Spinal cord (tissue), 10 donors: Measurements from ENCODE around the gene TIMP2. TPM values are rescaled to one million over a fixed set of nuclear protein-coding genes. Genes with fewer than 3 reads are reported as not detected.

Experiments
- DNase-seq, 6 donors: peaks; one replicate each; pipeline versions ENCODE4 v3.0.0 to v3.0.0-alpha.2; 2013 to 2015; ENCODE audit warnings: low spot score in 6 of 6, low read depth in 4 of 6
- H3K27ac ChIP-seq: one replicate; pipeline ENCODE4 v1.5.1; 2013; ENCODE audit warnings: low read depth, low read length, control low read depth
- H3K27me3 ChIP-seq: one replicate; pipeline ENCODE4 v1.6.1; 2013; ENCODE audit warnings: low read length; ENCODE audit not compliant: control insufficient read depth, insufficient read depth
- H3K36me3 ChIP-seq: one replicate; pipeline ENCODE4 v1.6.1; 2013; ENCODE audit warnings: low read length; ENCODE audit not compliant: control insufficient read depth, insufficient read depth
- H3K4me1 ChIP-seq: one replicate; pipeline ENCODE4 v1.6.1; 2013; ENCODE audit warnings: low read length; ENCODE audit not compliant: control insufficient read depth, insufficient read depth
- H3K4me3 ChIP-seq: one replicate; pipeline ENCODE4 v1.5.1; 2013; ENCODE audit warnings: low read depth, low read length, control low read depth
- H3K9me3 ChIP-seq: one replicate; pipeline ENCODE4 v1.6.1; 2013; ENCODE audit warnings: low read length; ENCODE audit not compliant: control insufficient read depth, insufficient read depth
- WGBS: methylation state at CpG from one replicate; pipeline ENCODE4 v1.1.5; 2013; ENCODE audit warnings: missing lambda C conversion rate; ENCODE audit not compliant: insufficient coverage; 5-methylcytosine and 5-hydroxymethylcytosine counted together
- polyA plus RNA-seq, 2 donors: library from polyadenylated mRNA; unstranded; fragments of 120-200 nt; gene quantifications; one replicate each; pipeline ENCODE4 v1.2.1, GENCODE V29; 2013; ENCODE audit not compliant: insufficient read length in 2 of 2
- total RNA-seq, 2 donors: library from RNA; depleted of rRNA in 1 of 2; stranded (reverse); fragments of 120-200 nt in 1 of 2; fragments of >200 nt in 1 of 2; gene quantifications; one replicate each; pipeline versions ENCODE4 v1.2.3 to v1.2.4, GENCODE V29; 2013 to 2014
- donor health status: healthy.

Gene TIMP2
- total and polyA plus RNA-seq, 4 donors = 139 to 417 (median 288) TPM

DNA sequence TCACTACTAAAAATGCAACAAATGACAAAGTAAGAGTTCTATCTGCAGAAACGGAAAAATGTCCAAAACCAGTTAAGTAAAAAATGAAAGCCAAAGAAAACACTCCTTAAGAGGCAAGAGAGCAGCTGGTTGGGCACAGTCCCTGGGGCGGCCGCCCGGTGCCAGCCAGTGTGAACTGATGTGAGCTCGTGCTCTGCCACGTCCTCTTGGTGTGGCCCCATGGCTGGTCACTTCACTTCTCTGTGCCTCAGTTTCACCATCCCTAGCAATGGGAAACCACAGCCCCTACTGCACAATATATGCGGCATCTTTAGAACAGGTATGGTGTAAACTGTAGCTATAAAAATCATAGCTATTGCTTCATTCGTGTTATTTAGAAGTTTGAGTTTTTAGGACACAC lies 105.8 kb downstream of the TIMP2 start:
- DNase-seq = no peak
- WGBS = 98% methylated on average over 5 of the region's 8 CpGs
- no peaks in the 10 kb centered on the region for H3K9me3 ChIP-seq
- H3K4me3 ChIP-seq = no peak overlapping the region
- H3K27me3 ChIP-seq = no peaks in the 10 kb centered on the region
- no peak overlapping the region for H3K27ac ChIP-seq
- peaks cover 6% of the 10 kb centered on the region for H3K4me1 ChIP-seq
- peaks cover 86% of the 10 kb centered on the region for H3K36me3 ChIP-seq

DNA sequence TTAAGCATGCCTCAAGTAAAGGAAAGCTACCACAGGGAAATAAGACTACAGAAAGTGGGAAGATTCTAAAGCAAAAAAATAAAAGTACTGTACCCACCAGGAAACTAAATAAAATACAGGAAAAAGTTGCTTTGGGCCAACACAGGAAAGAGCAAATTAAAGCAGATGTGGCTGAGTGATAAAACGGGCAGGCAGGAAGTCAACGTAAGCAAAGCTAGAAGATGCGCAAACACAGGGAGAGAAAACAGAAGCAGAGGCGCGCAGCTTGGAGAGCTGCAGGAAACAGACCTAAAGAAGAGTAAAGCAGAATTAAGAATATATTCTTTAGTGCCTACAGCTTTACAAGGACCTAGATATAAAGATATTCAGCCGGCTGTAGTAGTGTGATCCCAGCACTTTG lies 106.3 kb downstream of the TIMP2 start:
- Histone ChIP-seq H3K27me3 (no peaks in the 10 kb centered on the region), H3K4me3 (no peak overlapping the region), H3K36me3 (peaks cover 86% of the 10 kb centered on the region), H3K27ac (no peak overlapping the region), H3K9me3 (no peaks in the 10 kb centered on the region), H3K4me1 (peaks cover 6% of the 10 kb centered on the region)
- no peak for DNase-seq
- 88% methylated on average over 4 of the region's 6 CpGs for WGBS

DNA sequence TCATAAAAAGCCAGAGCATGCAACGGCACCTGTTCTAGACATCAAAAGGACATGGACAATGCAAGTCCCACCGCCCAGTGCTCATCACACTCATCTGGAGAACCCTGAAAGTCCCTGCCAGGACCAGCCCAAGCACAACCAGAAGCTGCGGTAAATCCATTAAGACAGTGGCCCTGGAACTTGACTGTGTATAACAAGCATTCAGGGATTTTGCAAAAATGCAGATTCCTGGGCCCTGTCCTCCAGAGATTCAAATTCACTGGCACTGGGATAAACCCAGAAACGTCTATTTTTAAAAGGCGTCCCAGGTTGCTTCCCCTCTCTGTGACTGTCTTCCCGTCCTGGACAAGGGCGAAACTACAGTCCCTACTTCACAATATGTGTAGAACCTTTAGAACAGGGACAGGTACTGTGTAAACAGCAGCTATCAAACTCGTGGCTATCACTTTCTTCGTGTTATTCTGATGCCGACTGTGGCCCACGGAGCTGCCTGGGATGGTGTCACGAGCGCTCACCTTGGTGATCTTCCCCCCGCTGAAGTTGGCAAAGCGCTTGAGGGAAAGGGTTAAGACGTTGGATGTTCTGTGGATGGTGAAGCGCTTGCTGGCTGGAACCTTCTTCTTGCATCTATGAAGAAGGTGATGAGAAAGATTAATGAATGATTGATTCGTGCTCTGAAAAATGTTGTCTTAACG lies 106.9 kb downstream of the TIMP2 start:
- Histone ChIP-seq H3K4me1 (peaks cover 3% of the 10 kb centered on the region), H3K27ac (no peak overlapping the region), H3K27me3 (no peaks in the 10 kb centered on the region), H3K9me3 (no peaks in the 10 kb centered on the region), H3K4me3 (no peak overlapping the region), H3K36me3 (peaks cover 86% of the 10 kb centered on the region)
- WGBS = 95% methylated on average over 17 of the region's 19 CpGs
- DNase-seq = no peak

DNA sequence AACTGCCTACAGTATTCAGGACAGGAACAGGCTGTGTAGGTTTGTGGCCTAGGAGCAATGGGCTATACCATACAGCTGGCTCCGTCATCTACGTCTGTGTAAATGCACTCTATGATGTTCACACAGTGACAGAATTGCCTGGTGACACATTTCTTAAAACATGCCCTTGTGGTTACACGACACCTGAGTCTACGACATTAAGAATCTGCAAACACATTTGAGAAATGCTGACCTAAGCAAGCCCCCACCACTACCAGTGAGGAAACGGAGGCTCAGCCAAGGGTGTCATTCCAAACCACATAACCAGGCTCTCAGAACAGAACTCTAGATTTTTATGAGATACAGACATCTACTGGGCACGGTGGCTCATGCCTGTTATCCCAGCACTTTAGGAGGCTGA lies 108.1 kb downstream of the TIMP2 start:
- H3K27ac ChIP-seq = no peak overlapping the region
- H3K4me1 ChIP-seq = no peaks in the 10 kb centered on the region
- DNase-seq = no peak
- H3K4me3 ChIP-seq = no peak overlapping the region
- no peaks in the 10 kb centered on the region for H3K9me3 ChIP-seq
- peaks cover 86% of the 10 kb centered on the region for H3K36me3 ChIP-seq
- 81% methylated on average over 4 of the region's 6 CpGs for WGBS
- no peaks in the 10 kb centered on the region for H3K27me3 ChIP-seq

DNA sequence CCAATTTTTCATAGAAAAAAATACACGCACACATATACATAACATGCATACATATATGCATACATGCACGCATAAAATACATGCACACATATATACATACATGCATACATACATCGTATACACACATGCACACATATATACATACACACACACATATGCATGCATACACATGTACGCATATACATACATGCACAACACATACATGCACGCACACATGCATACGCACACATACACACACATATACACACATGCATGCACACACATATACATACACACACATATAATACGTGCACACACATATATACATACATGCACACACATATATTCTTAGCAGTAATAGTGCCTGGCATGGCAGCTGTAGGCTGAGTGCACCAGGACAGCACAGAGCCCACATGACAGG lies 109.5 kb downstream of the TIMP2 start:
- Histone ChIP-seq H3K9me3 (no peaks in the 10 kb centered on the region), H3K36me3 (peaks cover 84% of the 10 kb centered on the region), H3K4me1 (no peaks in the 10 kb centered on the region), H3K27ac (no peak overlapping the region), H3K27me3 (no peaks in the 10 kb centered on the region), H3K4me3 (no peak overlapping the region)
- DNase-seq = no peak
- WGBS = 84% methylated on average over 7 of the region's 7 CpGs

DNA sequence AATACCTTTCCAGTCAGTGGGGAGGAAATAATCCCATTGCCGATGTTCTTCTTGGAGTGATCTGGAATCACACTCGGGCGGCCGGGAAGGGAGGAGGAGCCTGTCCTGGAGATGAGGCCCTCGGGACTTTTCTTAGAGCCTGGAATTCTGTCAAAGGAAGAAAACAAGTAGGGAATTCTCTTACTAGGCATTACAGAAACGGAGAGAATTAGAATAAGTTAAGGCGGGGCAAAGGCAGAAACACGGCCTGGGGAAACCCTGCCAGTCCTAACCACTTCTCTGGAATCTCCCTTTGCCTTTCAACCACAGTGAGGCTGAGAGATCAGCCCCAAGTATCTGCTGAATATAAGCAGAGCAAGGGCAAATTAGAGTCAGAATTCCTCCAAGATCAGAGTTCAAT lies 112.3 kb downstream of the TIMP2 start:
- Histone ChIP-seq H3K9me3 (no peaks in the 10 kb centered on the region), H3K27me3 (no peaks in the 10 kb centered on the region), H3K27ac (no peak overlapping the region), H3K4me1 (no peaks in the 10 kb centered on the region), H3K36me3 (peaks cover 76% of the 10 kb centered on the region), H3K4me3 (no peak overlapping the region)
- 79% methylated on average over 5 of the region's 8 CpGs for WGBS
- no peak for DNase-seq

DNA sequence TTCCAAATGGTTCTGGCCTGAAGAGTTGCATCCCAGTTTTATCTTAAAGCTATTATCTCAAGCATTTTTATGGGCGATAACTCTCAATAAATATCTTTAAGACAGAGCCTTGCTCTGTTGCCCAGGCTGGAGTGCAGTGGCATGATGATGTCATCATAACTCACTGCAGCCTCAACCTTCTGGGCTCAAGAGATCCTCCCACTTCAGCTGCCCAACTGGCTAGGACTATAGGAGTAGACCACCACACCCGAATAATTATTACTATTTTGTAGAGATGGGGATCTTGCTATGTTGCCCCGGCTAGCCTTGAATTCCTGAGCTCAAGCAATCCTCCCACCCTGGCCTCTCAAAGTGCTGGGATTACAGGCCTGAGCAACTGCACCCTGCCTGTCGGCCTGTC lies 117.0 kb downstream of the TIMP2 start:
- Histone ChIP-seq H3K4me1 (no peaks in the 10 kb centered on the region), H3K27ac (no peak overlapping the region), H3K9me3 (no peaks in the 10 kb centered on the region), H3K27me3 (no peaks in the 10 kb centered on the region), H3K4me3 (no peak overlapping the region), H3K36me3 (peaks cover 74% of the 10 kb centered on the region)
- WGBS = 100% methylated on average over 1 of the region's 4 CpGs
- no peak for DNase-seq

DNA sequence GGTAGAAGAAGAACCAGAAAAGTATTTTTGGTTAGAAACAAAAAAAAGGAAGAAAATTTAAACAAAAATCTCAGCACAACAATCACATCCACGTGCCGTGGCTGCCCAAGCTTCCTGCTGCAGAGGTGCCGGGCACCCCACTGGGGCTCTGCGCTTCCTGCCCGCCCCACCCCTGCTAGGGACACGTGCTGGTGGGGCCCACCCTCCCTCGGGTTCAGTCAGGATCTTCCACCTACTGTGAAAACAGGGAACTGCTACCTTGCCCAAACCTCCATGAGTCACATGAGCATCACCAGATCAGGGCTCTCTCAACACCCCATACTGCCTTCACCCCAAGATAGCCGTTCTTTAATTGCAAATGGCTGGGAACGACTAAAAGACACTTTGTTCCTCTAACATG lies 118.7 kb downstream of the TIMP2 start:
- DNase-seq = no peak
- H3K9me3 ChIP-seq = no peaks in the 10 kb centered on the region
- H3K36me3 ChIP-seq = peaks cover 74% of the 10 kb centered on the region
- no peak overlapping the region for H3K27ac ChIP-seq
- WGBS = 77% methylated on average over 7 of the region's 9 CpGs
- no peaks in the 10 kb centered on the region for H3K27me3 ChIP-seq
- H3K4me1 ChIP-seq = no peaks in the 10 kb centered on the region
- H3K4me3 ChIP-seq = no peak overlapping the region

DNA sequence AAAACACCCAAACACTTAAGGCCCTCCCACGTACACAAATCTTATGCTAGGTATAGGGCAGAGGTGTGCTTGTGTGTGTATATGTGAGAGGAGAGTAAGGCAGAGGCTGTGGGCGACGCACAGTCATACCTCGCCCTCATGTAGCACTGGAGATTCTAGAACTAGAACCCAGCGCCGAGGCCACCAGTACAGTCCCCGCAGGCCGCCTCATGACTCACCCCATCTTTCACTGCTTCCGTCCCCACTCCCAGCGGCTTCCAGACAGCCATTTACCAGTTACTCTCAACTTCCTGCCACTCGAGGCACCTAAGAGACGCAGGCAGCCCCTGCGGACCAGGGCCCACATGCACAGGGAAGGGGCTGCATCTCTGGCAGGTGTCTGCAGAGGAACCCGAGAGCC lies 119.9 kb downstream of the TIMP2 start:
- no peak overlapping the region for H3K27ac ChIP-seq
- H3K36me3 ChIP-seq = peaks cover 77% of the 10 kb centered on the region
- WGBS = 93% methylated on average over 13 of the region's 14 CpGs
- H3K4me1 ChIP-seq = peaks cover 3% of the 10 kb centered on the region
- no peak overlapping the region for H3K4me3 ChIP-seq
- no peaks in the 10 kb centered on the region for H3K27me3 ChIP-seq
- no peak for DNase-seq
- H3K9me3 ChIP-seq = no peaks in the 10 kb centered on the region

DNA sequence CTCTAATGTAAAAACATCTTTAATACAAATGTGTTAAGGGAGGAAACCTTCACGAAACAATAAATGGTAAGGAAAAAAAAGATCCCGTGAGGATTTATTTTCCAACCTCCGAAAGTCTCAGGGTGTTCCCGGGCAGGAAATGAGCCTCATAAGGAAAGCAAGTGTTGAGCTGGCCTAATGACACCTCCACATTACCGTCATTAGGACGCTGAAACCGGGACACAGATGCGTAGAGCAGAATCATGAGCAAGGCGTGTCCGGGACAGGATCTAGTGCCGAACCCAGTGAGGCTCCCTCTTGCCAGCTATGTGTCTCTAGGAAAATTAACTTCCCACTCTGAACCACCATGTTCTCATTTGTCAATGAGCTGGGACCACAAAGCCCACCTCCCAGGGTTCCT lies 120.4 kb downstream of the TIMP2 start:
- DNase-seq = no peak
- H3K4me3 ChIP-seq = no peak overlapping the region
- H3K36me3 ChIP-seq = peaks cover 75% of the 10 kb centered on the region
- no peaks in the 10 kb centered on the region for H3K27me3 ChIP-seq
- H3K27ac ChIP-seq = no peak overlapping the region
- H3K4me1 ChIP-seq = peaks cover 8% of the 10 kb centered on the region
- 95% methylated on average over 9 of the region's 11 CpGs for WGBS
- no peaks in the 10 kb centered on the region for H3K9me3 ChIP-seq
